Measurements from ENCODE around the gene CCL27. TPM values are rescaled to one million over a fixed set of nuclear protein-coding genes. Genes with fewer than 3 reads are reported as not detected.

Gene CCL27
- total RNA-seq, 4 donors from 2014 or later: not detected

- H3K27ac ChIP-seq (replicated peaks in 1 of 4): no peak overlapping the region
- H3K36me3 ChIP-seq: peaks cover 18 to 45% (median 37%) of the 10 kb centered on the region in 4 donors
- intact Hi-C loops (cut with DNase I): loop anchor here (10.0 kb wide), 1 partner anchor 65 kb away; no protein-coding TSS in a partner anchor
- WGBS: 97% methylated on average over 6 of the region's 8 CpGs
- peaks cover 16 to 31% (median 20%) of the 10 kb centered on the region in 4 donors for H3K4me1 ChIP-seq
- no peaks in the 10 kb centered on the region for H3K9me3 ChIP-seq
- no peak for DNase-seq (ENCODE audit: extremely low spot score)
- no peak for TF ChIP-seq CTCF (IDR thresholded peaks at IDR 0.05)
- no peak for TF ChIP-seq EP300 (IDR thresholded peaks at IDR 0.05)
- no peak for TF ChIP-seq POLR2AphosphoS5 (IDR thresholded peaks at IDR 0.05)
- no peak for TF ChIP-seq POLR2A (IDR thresholded peaks at IDR 0.05; ENCODE audit: low read depth)
- no peak overlapping the region for H3K4me3 ChIP-seq
- no peaks in the 10 kb centered on the region for H3K27me3 ChIP-seq
Measured at GRCh38 chr9:34659592-34660253, 2.7 kb downstream of the CCL27 start.

GRCh38 chr9:34658461-34658860 lies 4.0 kb downstream of the CCL27 start:
- Histone ChIP-seq H3K4me1 (peaks cover 21 to 31% (median 23%) of the 10 kb centered on the region in 4 donors), H3K27ac (replicated peaks in 1 of 4) (no peak overlapping the region), H3K9me3 (no peaks in the 10 kb centered on the region), H3K36me3 (peaks cover 18 to 45% (median 36%) of the 10 kb centered on the region in 4 donors), H3K4me3 (no peak overlapping the region), H3K27me3 (no peaks in the 10 kb centered on the region)
- intact Hi-C loops (cut with DNase I): loop anchor here (10.0 kb wide), 1 partner anchor 64 kb away; no protein-coding TSS in a partner anchor
- TF ChIP-seq POLR2AphosphoS5 (IDR thresholded peaks at IDR 0.05): no peak
- TF ChIP-seq EP300 (IDR thresholded peaks at IDR 0.05): no peak
- TF ChIP-seq CTCF (IDR thresholded peaks at IDR 0.05): no peak
- no peak for TF ChIP-seq POLR2A (IDR thresholded peaks at IDR 0.05; ENCODE audit: low read depth)
- DNase-seq (ENCODE audit: extremely low spot score): no peak
- WGBS: 90% methylated on average over 14 of the region's 14 CpGs

GRCh38 chr9:34656992-34657391 lies 5.5 kb downstream of the CCL27 start:
- H3K4me3 ChIP-seq: no peak overlapping the region
- TF ChIP-seq EP300 (IDR thresholded peaks at IDR 0.05): no peak
- no peak for TF ChIP-seq POLR2AphosphoS5 (IDR thresholded peaks at IDR 0.05)
- no peak for TF ChIP-seq POLR2A (IDR thresholded peaks at IDR 0.05; ENCODE audit: low read depth)
- TF ChIP-seq CTCF (IDR thresholded peaks at IDR 0.05): no peak
- no peak overlapping the region for H3K27ac ChIP-seq (replicated peaks in 1 of 4)
- no peaks in the 10 kb centered on the region for H3K9me3 ChIP-seq
- intact Hi-C loops (cut with DNase I): loop anchor here (10.0 kb wide), 1 partner anchor 62 kb away; no protein-coding TSS in a partner anchor
- no peak for DNase-seq (ENCODE audit: extremely low spot score)
- H3K27me3 ChIP-seq: no peaks in the 10 kb centered on the region
- 100% methylated on average over 4 of the region's 5 CpGs for whole genome bisulfite sequencing
- H3K36me3 ChIP-seq: peaks cover 18 to 43% (median 30%) of the 10 kb centered on the region in 4 donors
- peaks cover 35 to 41% (median 38%) of the 10 kb centered on the region in 4 donors for H3K4me1 ChIP-seq

- TF ChIP-seq POLR2AphosphoS5 (IDR thresholded peaks at IDR 0.05) (no peak), POLR2A (IDR thresholded peaks at IDR 0.05; ENCODE audit: low read depth) (no peak), CTCF (IDR thresholded peaks at IDR 0.05) (no peak), EP300 (IDR thresholded peaks at IDR 0.05) (no peak)
- peaks cover 5 to 27% (median 14%) of the 10 kb centered on the region in 4 donors for H3K36me3 ChIP-seq
- no peaks in the 10 kb centered on the region for H3K27me3 ChIP-seq
- H3K27ac ChIP-seq (replicated peaks in 1 of 4): peak overlapping the region; percentile 80 to 83 (median 82)
- intact Hi-C loops (cut with DNase I): loop anchor here (10.0 kb wide), 1 partner anchor 61 kb away; no protein-coding TSS in a partner anchor
- H3K9me3 ChIP-seq: no peaks in the 10 kb centered on the region
- H3K4me3 ChIP-seq: no peak overlapping the region
- 73% methylated on average over 5 of the region's 5 CpGs for WGBS
- DNase-seq (ENCODE audit: extremely low spot score): no peak
- peaks cover 45 to 57% (median 52%) of the 10 kb centered on the region in 4 donors for H3K4me1 ChIP-seq
Measured at GRCh38 chr9:34655394-34655793, 7.1 kb downstream of the CCL27 start.
